ENCODE data around the gene MIEF2. TPM values are rescaled to one million over a fixed set of nuclear protein-coding genes. Genes with fewer than 3 reads are reported as not detected.

Gene MIEF2
- polyA plus RNA-seq, 1 experiment: 5.9 TPM

- Histone ChIP-seq H3K27ac (ENCODE audit: low read depth, low read length) (no peak overlapping the region), H3K4me3 (ENCODE audit: low read depth, low read length) (no peak overlapping the region), H3K27me3 (ENCODE audit: control insufficient read depth, insufficient read depth, low read length) (no peaks in the 10 kb centered on the region), H3K9me3 (ENCODE audit: control insufficient read depth, insufficient read depth, low read length) (no peaks in the 10 kb centered on the region)
- CTCF ChIA-PET: interaction anchor here (0.8 to 1.5 kb wide), 2 partner anchors 8 to 25 kb away, joined by 3 read pairs; no protein-coding TSS in a partner anchor
- DNase-seq (ENCODE audit: low read depth, low spot score): no peak
- POLR2A ChIA-PET: no interaction called here
- no peak for TF ChIP-seq CTCF (IDR thresholded peaks at IDR 0.05; ENCODE audit: low read depth, low read length)
Measured at GRCh38 chr17:18218756-18219415, 41.6 kb upstream of the MIEF2 start.

- no peak for TF ChIP-seq CTCF (IDR thresholded peaks at IDR 0.05; ENCODE audit: low read depth, low read length)
- ChIA-PET CTCF (no interaction called here), POLR2A (interaction anchor here (0.9 to 1.0 kb wide), 2 partner anchors 12 to 40 kb away, joined by 3 read pairs; partner anchors contain the start of gene ALKBH5)
- peak overlapping the region; percentile 73 for H3K27ac ChIP-seq (ENCODE audit: low read depth, low read length)
- no peaks in the 10 kb centered on the region for H3K27me3 ChIP-seq (ENCODE audit: control insufficient read depth, insufficient read depth, low read length)
- no peaks in the 10 kb centered on the region; the same call in 1 of the 2 replicates for H3K9me3 ChIP-seq (ENCODE audit: control insufficient read depth, insufficient read depth, low read length)
- no peak overlapping the region for H3K4me3 ChIP-seq (ENCODE audit: low read depth, low read length)
- DNase-seq (ENCODE audit: low read depth, low spot score): no peak
Measured at GRCh38 chr17:18224053-18224386, 36.4 kb upstream of the MIEF2 start.

GRCh38 chr17:18224387-18225120, 35.9 kb upstream of the MIEF2 start:
- ChIA-PET CTCF (no interaction called here), POLR2A (interaction anchor here (0.9 to 1.0 kb wide), 2 partner anchors 11 to 41 kb away, joined by 3 read pairs; partner anchors contain the start of gene ALKBH5)
- no peak for DNase-seq (ENCODE audit: low read depth, low spot score)
- Histone ChIP-seq H3K27me3 (ENCODE audit: control insufficient read depth, insufficient read depth, low read length) (no peaks in the 10 kb centered on the region), H3K27ac (ENCODE audit: low read depth, low read length) (peak overlapping the region; percentile 73), H3K9me3 (ENCODE audit: control insufficient read depth, insufficient read depth, low read length) (no peaks in the 10 kb centered on the region; the same call in 1 of the 2 replicates), H3K4me3 (ENCODE audit: low read depth, low read length) (peak overlapping the region; percentile 54)
- no peak for TF ChIP-seq CTCF (IDR thresholded peaks at IDR 0.05; ENCODE audit: low read depth, low read length)

GRCh38 chr17:18225121-18225641, 35.3 kb upstream of the MIEF2 start, which contains the start of gene LLGL1:
Gene LLGL1 (plus strand): TSS chr17:18225635. CDS start chr17:18225683, 48 bp downstream.
- TF ChIP-seq CTCF (IDR thresholded peaks at IDR 0.05; ENCODE audit: low read depth, low read length): no peak
- peak; percentile 84 for DNase-seq (ENCODE audit: low read depth, low spot score)
- Histone ChIP-seq H3K27ac (ENCODE audit: low read depth, low read length) (peak within 1 kb of the TSS; percentile 73), H3K27me3 (ENCODE audit: control insufficient read depth, insufficient read depth, low read length) (no peaks in the 10 kb centered on the region), H3K9me3 (ENCODE audit: control insufficient read depth, insufficient read depth, low read length) (no peaks in the 10 kb centered on the region; the same call in 1 of the 2 replicates), H3K4me3 (ENCODE audit: low read depth, low read length) (peak within 1 kb of the TSS; percentile 72)
- ChIA-PET POLR2A (no interaction called here), CTCF (no interaction called here)

All from AG04450 (cell line).